Hepatocyte (in vitro differentiated cells): Measurements from ENCODE around the gene LOXHD1. TPM values are rescaled to one million over a fixed set of nuclear protein-coding genes. Genes with fewer than 3 reads are reported as not detected.

Experiments
- DNase-seq: peaks from one replicate; pipeline ENCODE4 v3.0.0-alpha.2; 2016; ENCODE audit warnings: low spot score
- H2AFZ ChIP-seq: fragments of 200-600 bp; sonication (generic); 2 replicates; pipeline ENCODE4 v1.6.0; 2016; ENCODE audit warnings: antibody characterized with exemption, mild to moderate bottlenecking
- H3K27ac ChIP-seq: fragments of 200-600 bp; sonication (generic); 2 replicates; pipeline ENCODE4 v1.5.1; 2016; ENCODE audit warnings: mild to moderate bottlenecking
- H3K27me3 ChIP-seq: fragments of 200-600 bp; sonication (generic); 2 replicates; pipeline ENCODE4 v1.6.1; 2016
- H3K36me3 ChIP-seq: fragments of 200-600 bp; sonication (generic); replicated peaks from 2 replicates; pipeline ENCODE4 v1.5.1; 2016; ENCODE audit warnings: low read depth; ENCODE audit not compliant: insufficient read depth
- H3K4me1 ChIP-seq: fragments of 200-600 bp; sonication (generic); 2 replicates; pipeline ENCODE4 v1.5.1; 2016; ENCODE audit warnings: mild to moderate bottlenecking, moderate library complexity; ENCODE audit not compliant: insufficient read depth
- H3K4me2 ChIP-seq: fragments of 200-600 bp; sonication (generic); 2 replicates; pipeline ENCODE4 v1.6.0; 2016
- H3K4me3 ChIP-seq: fragments of 200-600 bp; sonication (generic); 2 replicates; pipeline ENCODE4 v1.5.1; 2016; ENCODE audit warnings: mild to moderate bottlenecking
- H3K79me2 ChIP-seq: fragments of 200-600 bp; sonication (generic); 2 replicates; pipeline ENCODE4 v1.6.0; 2017; ENCODE audit warnings: mild to moderate bottlenecking
- H3K9me2 ChIP-seq: fragments of 200-600 bp; sonication (generic); replicated peaks from 2 replicates; pipeline ENCODE4 v1.6.0; 2017; ENCODE audit warnings: mild to moderate bottlenecking; ENCODE audit not compliant: insufficient read depth
- H3K9me3 ChIP-seq: fragments of 200-600 bp; sonication (generic); 2 replicates; pipeline ENCODE4 v1.5.1; 2016; ENCODE audit warnings: low read depth, mild to moderate bottlenecking
- H4K20me1 ChIP-seq: fragments of 200-600 bp; sonication (generic); 2 replicates; pipeline ENCODE4 v1.6.0; 2016; ENCODE audit warnings: mild to moderate bottlenecking; ENCODE audit not compliant: insufficient read depth, poor library complexity, severe bottlenecking
- CTCF ChIP-seq: fragments of 200-600 bp; sonication (generic); IDR thresholded peaks from 2 replicates; pipeline ENCODE4 v1.5.1; 2016; ENCODE audit warnings: antibody characterized with exemption, mild to moderate bottlenecking; ENCODE audit not compliant: poor library complexity
- EZH2 ChIP-seq: fragments of 200-600 bp; sonication (generic); IDR thresholded peaks from 2 replicates; pipeline ENCODE4 v1.6.1; 2016; ENCODE audit warnings: antibody characterized with exemption, mild to moderate bottlenecking, borderline replicate concordance
- EZH2phosphoT487 ChIP-seq: fragments of 200-600 bp; sonication (generic); IDR thresholded peaks from one replicate; pipeline ENCODE4 v1.6.1; 2018; ENCODE audit warnings: antibody characterized with exemption, mild to moderate bottlenecking, low read depth, moderate library complexity; ENCODE audit not compliant: unreplicated experiment, severe bottlenecking
- WGBS: methylation state at CpG from one replicate; pipeline ENCODE4 v1.1.6; 2016; ENCODE audit warnings: low lambda C conversion rate; ENCODE audit errors: missing lambda C conversion rate; 5-methylcytosine and 5-hydroxymethylcytosine counted together
- polyA plus RNA-seq: library from polyadenylated mRNA; unstranded; fragments of >200 nt; fragmentation: Nextera tagmentation; extraction: Ambion mirVana; gene quantifications from 2 replicates; pipeline ENCODE4 v1.2.1, GENCODE V29; 2016
- total RNA-seq: library from RNA; depleted of rRNA; stranded (reverse); fragments of >200 nt; gene quantifications from 2 replicates; pipeline ENCODE4 v1.2.3, GENCODE V29; 2014

LOXHD1 gene
- total and polyA plus RNA-seq, 2 experiments from 2014 or later: not detected

GRCh38 chr18:46559296-46559695, 97.7 kb downstream of the LOXHD1 start:
- H3K9me2 ChIP-seq: no peaks in the 10 kb centered on the region
- TF ChIP-seq CTCF (no peak), EZH2 (no peak), EZH2phosphoT487 (no peak)
- H3K27me3 ChIP-seq: no peaks in the 10 kb centered on the region
- no peak overlapping the region for H2AFZ ChIP-seq
- H4K20me1 ChIP-seq: no peaks in the 10 kb centered on the region
- no peak overlapping the region for H3K27ac ChIP-seq
- H3K9me3 ChIP-seq: no peaks in the 10 kb centered on the region
- no peaks in the 10 kb centered on the region for H3K79me2 ChIP-seq
- H3K4me2 ChIP-seq: no peak overlapping the region
- H3K4me3 ChIP-seq: no peak overlapping the region
- no peaks in the 10 kb centered on the region for H3K36me3 ChIP-seq
- no peak for DNase-seq
- 98% methylated on average over 9 of the region's 9 CpGs for WGBS
- no peaks in the 10 kb centered on the region for H3K4me1 ChIP-seq

GRCh38 chr18:46556590-46557206, 100.3 kb downstream of the LOXHD1 start:
- Histone ChIP-seq H3K36me3 (no peaks in the 10 kb centered on the region), H3K9me3 (no peaks in the 10 kb centered on the region), H3K4me2 (no peak overlapping the region), H2AFZ (no peak overlapping the region), H3K27ac (no peak overlapping the region), H3K4me3 (no peak overlapping the region), H3K27me3 (no peaks in the 10 kb centered on the region), H3K9me2 (no peaks in the 10 kb centered on the region), H3K4me1 (no peaks in the 10 kb centered on the region), H3K79me2 (no peaks in the 10 kb centered on the region), H4K20me1 (no peaks in the 10 kb centered on the region)
- no peak for TF ChIP-seq EZH2phosphoT487
- TF ChIP-seq EZH2: no peak
- no peak for TF ChIP-seq CTCF
- WGBS: 84% methylated on average over 4 of the region's 10 CpGs
- no peak for DNase-seq

GRCh38 chr18:46555724-46556123, 101.3 kb downstream of the LOXHD1 start:
- no peaks in the 10 kb centered on the region for H3K27me3 ChIP-seq
- H3K27ac ChIP-seq: no peak overlapping the region
- H3K4me3 ChIP-seq: no peak overlapping the region
- H3K79me2 ChIP-seq: no peaks in the 10 kb centered on the region
- DNase-seq: peak; percentile 28
- H3K9me2 ChIP-seq: no peaks in the 10 kb centered on the region
- WGBS: 59% methylated on average over 4 of the region's 4 CpGs
- no peak overlapping the region for H2AFZ ChIP-seq
- H4K20me1 ChIP-seq: no peaks in the 10 kb centered on the region
- H3K4me2 ChIP-seq: no peak overlapping the region
- H3K36me3 ChIP-seq: no peaks in the 10 kb centered on the region
- no peaks in the 10 kb centered on the region for H3K9me3 ChIP-seq
- TF ChIP-seq EZH2 (no peak), CTCF (peak; percentile 17)
- H3K4me1 ChIP-seq: no peaks in the 10 kb centered on the region

GRCh38 chr18:46555213-46555612, 101.8 kb downstream of the LOXHD1 start:
- TF ChIP-seq EZH2 (no peak), CTCF (no peak), EZH2phosphoT487 (no peak)
- no peaks in the 10 kb centered on the region for H3K4me1 ChIP-seq

More at GRCh38 chr18:46555213-46555612, 101.8 kb downstream of the LOXHD1 start:
- Histone ChIP-seq H4K20me1 (no peaks in the 10 kb centered on the region), H3K9me3 (no peaks in the 10 kb centered on the region), H3K4me3 (no peak overlapping the region), H3K4me2 (no peak overlapping the region), H3K9me2 (no peaks in the 10 kb centered on the region), H3K36me3 (no peaks in the 10 kb centered on the region), H3K27me3 (no peaks in the 10 kb centered on the region), H3K27ac (no peak overlapping the region), H2AFZ (no peak overlapping the region), H3K79me2 (no peaks in the 10 kb centered on the region)
- WGBS: 62% methylated on average over 2 of the region's 2 CpGs
- DNase-seq: no peak
